Astrocyte (in vitro differentiated cells and primary cell): ENCODE results near the gene MEIOC. TPM values are rescaled to one million over a fixed set of nuclear protein-coding genes. Genes with fewer than 3 reads are reported as not detected.
"Not testable (repeated sequence)": the region's sequence is repeated elsewhere in the genome, so short reads cannot be mapped to it uniquely, and the experiment has no call there.

Experiments
- DNase-seq: peaks from one replicate; pipeline ENCODE4 v3.0.0-alpha.2; 2010; ENCODE audit warnings: low read depth
- FAIRE-seq: peaks from 2 replicates; lab custom pipeline; 2011; peaks lifted over from hg19 to GRCh38; lab: Jason Lieb, UNC
- H2AFZ ChIP-seq: 2 replicates; pipeline ENCODE4 v1.6.0; 2012; ENCODE audit warnings: low read depth, low read length, inconsistent platforms
- H3K27ac ChIP-seq: 2 replicates; pipeline ENCODE4 v1.5.1; 2011; ENCODE audit warnings: low read depth, low read length, inconsistent platforms
- H3K27me3 ChIP-seq: 2 replicates; pipeline ENCODE4 v1.6.0; 2011; ENCODE audit warnings: low read length, inconsistent platforms; ENCODE audit not compliant: insufficient read depth
- H3K36me3 ChIP-seq: 2 replicates; pipeline ENCODE4 v1.5.1; 2011; ENCODE audit warnings: low read length, inconsistent platforms; ENCODE audit not compliant: insufficient read depth
- H3K4me1 ChIP-seq: 2 replicates; pipeline ENCODE4 v1.5.1; 2011; ENCODE audit warnings: low read length, inconsistent platforms; ENCODE audit not compliant: insufficient read depth
- H3K4me2 ChIP-seq: 2 replicates; pipeline ENCODE4 v1.6.0; 2012; ENCODE audit warnings: low read length, inconsistent platforms
- H3K4me3 ChIP-seq: 2 replicates; pipeline ENCODE4 v1.5.1; 2011; ENCODE audit warnings: low read depth, mild to moderate bottlenecking, low read length, inconsistent platforms; ENCODE audit not compliant: insufficient read depth
- H3K79me2 ChIP-seq: 2 replicates; pipeline ENCODE4 v1.6.0; 2012; ENCODE audit warnings: mild to moderate bottlenecking, low read length, inconsistent platforms; ENCODE audit not compliant: insufficient read depth
- H3K9ac ChIP-seq: 2 replicates; pipeline ENCODE4 v1.6.0; 2012; ENCODE audit warnings: mild to moderate bottlenecking, low read length, inconsistent platforms
- H3K9me3 ChIP-seq: 2 replicates; pipeline ENCODE4 v1.5.1; 2012; ENCODE audit warnings: low read depth, mild to moderate bottlenecking, low read length, inconsistent platforms; ENCODE audit not compliant: insufficient read depth
- H4K20me1 ChIP-seq: 2 replicates; pipeline ENCODE4 v1.6.0; 2012; ENCODE audit warnings: low read length, inconsistent platforms; ENCODE audit not compliant: insufficient read depth
- H3K27ac Mint-ChIP-seq: one replicate; pipeline ENCODE4 v1.8.0; 2021; ENCODE audit warnings: mild to moderate bottlenecking, mixed read lengths; ENCODE audit not compliant: unreplicated experiment
- H3K27me3 Mint-ChIP-seq: one replicate; pipeline ENCODE4 v1.8.0; 2021; ENCODE audit warnings: low read depth, mixed read lengths; ENCODE audit not compliant: unreplicated experiment
- H3K36me3 Mint-ChIP-seq: one replicate; pipeline ENCODE4 v1.8.0; 2021; ENCODE audit warnings: low read depth, mixed read lengths; ENCODE audit not compliant: unreplicated experiment
- H3K4me1 Mint-ChIP-seq: one replicate; pipeline ENCODE4 v1.8.0; 2021; ENCODE audit warnings: low read depth, mixed read lengths; ENCODE audit not compliant: unreplicated experiment
- H3K4me3 Mint-ChIP-seq: one replicate; pipeline ENCODE4 v1.8.0; 2021; ENCODE audit warnings: mild to moderate bottlenecking, moderate library complexity, mixed read lengths; ENCODE audit not compliant: unreplicated experiment
- H3K9me3 Mint-ChIP-seq: one replicate; pipeline ENCODE4 v1.8.0; 2021; ENCODE audit warnings: mild to moderate bottlenecking, mixed read lengths; ENCODE audit not compliant: unreplicated experiment
- EZH2 ChIP-seq: IDR thresholded peaks from 2 replicates; pipeline ENCODE4 v1.6.1; 2012; ENCODE audit warnings: mild to moderate bottlenecking, low read length, inconsistent platforms; ENCODE audit not compliant: insufficient read depth
- total RNA-seq: library from RNA; stranded (reverse); gene quantifications from 2 replicates; pipeline ENCODE4 v1.2.1, GENCODE V29; 2021
- TF ChIP-seq, protein P1 (sequence below): IDR thresholded peaks from 2 replicates; pipeline ENCODE4 v1.5.1; 2011; ENCODE audit warnings: low read depth, mild to moderate bottlenecking, inconsistent platforms, low read length, moderate library complexity; ENCODE audit not compliant: insufficient read depth

MEIOC gene
- total RNA-seq, 1 donor from 2014 or later: 0.45 TPM

DNA sequence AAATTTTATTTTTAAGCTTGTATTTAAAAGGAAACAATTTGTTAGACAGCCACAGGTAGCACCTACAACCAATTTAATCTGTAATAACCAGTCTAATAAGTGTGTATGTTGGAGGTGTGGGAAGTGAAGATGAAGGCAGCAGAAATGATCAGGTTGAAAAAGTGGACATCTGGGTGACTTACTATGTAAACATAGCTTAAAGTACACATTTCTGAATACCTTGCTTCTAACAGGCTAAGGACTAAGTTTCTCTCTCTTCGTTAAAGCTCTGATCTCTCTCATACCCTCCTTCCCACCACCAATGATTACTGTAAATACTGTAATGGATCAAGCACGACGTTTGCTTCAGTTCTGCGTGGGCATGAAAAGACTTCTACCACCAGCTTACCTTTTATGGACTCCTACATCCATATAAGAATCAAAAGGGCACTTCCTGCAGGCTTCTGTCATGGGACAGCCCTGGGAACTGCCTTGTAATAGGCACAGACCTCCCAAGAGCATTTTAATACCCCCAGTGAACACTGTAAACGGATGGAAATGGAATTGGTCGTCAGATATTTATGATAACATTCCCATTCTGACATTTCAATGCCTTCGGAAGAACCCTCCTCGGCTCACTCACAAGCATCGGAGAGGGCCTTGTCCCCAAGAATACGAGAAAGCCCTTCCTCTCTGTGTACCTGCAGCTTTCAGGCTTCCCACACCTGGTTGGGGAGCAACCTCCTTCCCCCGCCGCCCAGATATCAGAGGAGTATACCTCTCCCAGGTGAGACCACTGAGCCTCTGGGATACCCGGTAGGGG lies 32.6 kb downstream of the MEIOC start:
- H3K9me3 Mint-ChIP-seq: no peaks in the 10 kb centered on the region

DNA sequence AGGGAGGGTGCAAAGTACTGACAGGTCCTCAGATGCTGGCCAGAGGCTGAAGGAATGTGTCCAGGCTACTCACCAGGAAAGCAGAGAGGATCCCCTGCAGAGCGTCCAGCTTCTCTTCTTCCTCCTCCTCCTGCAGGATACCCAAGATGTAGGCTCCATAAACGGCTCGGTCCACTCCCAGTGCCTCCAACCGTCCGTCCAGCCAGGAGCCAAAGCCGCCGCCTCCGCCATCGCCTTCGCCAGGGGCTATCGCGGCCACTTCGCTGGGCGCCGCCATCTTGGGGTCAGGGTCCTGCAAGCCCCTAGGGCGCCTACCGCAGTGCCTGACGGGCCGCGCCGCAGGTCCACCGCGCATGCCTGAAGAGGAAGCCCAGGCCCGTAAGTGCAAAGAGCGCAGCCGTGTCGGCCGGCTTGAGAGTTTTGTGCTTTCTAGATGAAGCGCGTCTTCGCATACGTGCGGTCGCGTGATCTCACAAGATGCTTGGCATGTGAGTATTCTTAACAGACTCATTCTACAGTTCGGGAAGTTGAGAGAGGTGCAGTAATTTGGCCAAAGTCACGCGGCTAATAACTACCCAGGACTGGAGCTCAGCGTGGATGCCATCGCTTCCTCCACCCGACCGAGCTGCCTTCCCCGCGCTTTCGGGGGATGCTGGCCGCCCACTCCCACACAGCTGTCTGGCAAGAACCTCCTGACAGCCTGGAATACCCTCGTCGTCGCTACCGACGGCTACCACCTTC lies 33.4 kb downstream of the MEIOC start, which contains the start of gene CCDC43:
TSS of gene CCDC43 (minus strand) at position 300 of the 741 bp plus-strand sequence. CDS start at position 277, 23 bp downstream.
- Histone ChIP-seq H3K79me2 (peaks cover 50% of the 10 kb centered on the region), H3K36me3 (no peaks in the 10 kb centered on the region), H2AFZ (peak within 1 kb of the TSS; percentile 99), H3K27ac (peak within 1 kb of the TSS; percentile 88), H4K20me1 (no peaks in the 10 kb centered on the region), H3K4me1 (peaks cover 13% of the 10 kb centered on the region), H3K4me3 (peak within 1 kb of the TSS; percentile 87), H3K9ac (peak within 1 kb of the TSS; percentile 88), H3K27me3 (no peaks in the 10 kb centered on the region), H3K4me2 (peak within 1 kb of the TSS; percentile 99), H3K9me3 (no peaks in the 10 kb centered on the region)
- no peaks in the 10 kb centered on the region for H3K27me3 Mint-ChIP-seq
- H3K4me3 Mint-ChIP-seq: peak within 1 kb of the TSS; percentile 98
- peak; percentile 87 for DNase-seq
- peak within 1 kb of the TSS; percentile 87 for H3K27ac Mint-ChIP-seq
- H3K4me1 Mint-ChIP-seq: peaks cover 6% of the 10 kb centered on the region
- TF ChIP-seq, protein P1, sequence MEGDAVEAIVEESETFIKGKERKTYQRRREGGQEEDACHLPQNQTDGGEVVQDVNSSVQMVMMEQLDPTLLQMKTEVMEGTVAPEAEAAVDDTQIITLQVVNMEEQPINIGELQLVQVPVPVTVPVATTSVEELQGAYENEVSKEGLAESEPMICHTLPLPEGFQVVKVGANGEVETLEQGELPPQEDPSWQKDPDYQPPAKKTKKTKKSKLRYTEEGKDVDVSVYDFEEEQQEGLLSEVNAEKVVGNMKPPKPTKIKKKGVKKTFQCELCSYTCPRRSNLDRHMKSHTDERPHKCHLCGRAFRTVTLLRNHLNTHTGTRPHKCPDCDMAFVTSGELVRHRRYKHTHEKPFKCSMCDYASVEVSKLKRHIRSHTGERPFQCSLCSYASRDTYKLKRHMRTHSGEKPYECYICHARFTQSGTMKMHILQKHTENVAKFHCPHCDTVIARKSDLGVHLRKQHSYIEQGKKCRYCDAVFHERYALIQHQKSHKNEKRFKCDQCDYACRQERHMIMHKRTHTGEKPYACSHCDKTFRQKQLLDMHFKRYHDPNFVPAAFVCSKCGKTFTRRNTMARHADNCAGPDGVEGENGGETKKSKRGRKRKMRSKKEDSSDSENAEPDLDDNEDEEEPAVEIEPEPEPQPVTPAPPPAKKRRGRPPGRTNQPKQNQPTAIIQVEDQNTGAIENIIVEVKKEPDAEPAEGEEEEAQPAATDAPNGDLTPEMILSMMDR: no peak
- no peak for TF ChIP-seq EZH2
- H3K9me3 Mint-ChIP-seq: no peaks in the 10 kb centered on the region
- FAIRE-seq: no peak
- no peaks in the 10 kb centered on the region for H3K36me3 Mint-ChIP-seq

More for the DNA sequence above, 32.6 kb downstream of the MEIOC start:
- H3K27me3 Mint-ChIP-seq: no peaks in the 10 kb centered on the region
- H4K20me1 ChIP-seq: no peaks in the 10 kb centered on the region
- H3K79me2 ChIP-seq: peaks cover 50% of the 10 kb centered on the region
- H3K27ac Mint-ChIP-seq: peak overlapping the region; percentile 87
- peaks cover 13% of the 10 kb centered on the region for H3K4me1 ChIP-seq
- H3K36me3 ChIP-seq: peaks cover under 1% of the 10 kb centered on the region
- peak overlapping the region; percentile 98 for H3K4me3 Mint-ChIP-seq
- no peaks in the 10 kb centered on the region for H3K9me3 ChIP-seq
- no peak for TF ChIP-seq EZH2
- FAIRE-seq: no peak
- peaks cover 6% of the 10 kb centered on the region for H3K4me1 Mint-ChIP-seq
- no peaks in the 10 kb centered on the region for H3K27me3 ChIP-seq
- H3K36me3 Mint-ChIP-seq: no peaks in the 10 kb centered on the region
- peak overlapping the region; percentile 88 for H3K9ac ChIP-seq
- H3K4me2 ChIP-seq: peak overlapping the region; percentile 99
- peak overlapping the region; percentile 87 for H3K4me3 ChIP-seq
- H2AFZ ChIP-seq: peak overlapping the region; percentile 99
- no peak for DNase-seq
- peak overlapping the region; percentile 88 for H3K27ac ChIP-seq

DNA sequence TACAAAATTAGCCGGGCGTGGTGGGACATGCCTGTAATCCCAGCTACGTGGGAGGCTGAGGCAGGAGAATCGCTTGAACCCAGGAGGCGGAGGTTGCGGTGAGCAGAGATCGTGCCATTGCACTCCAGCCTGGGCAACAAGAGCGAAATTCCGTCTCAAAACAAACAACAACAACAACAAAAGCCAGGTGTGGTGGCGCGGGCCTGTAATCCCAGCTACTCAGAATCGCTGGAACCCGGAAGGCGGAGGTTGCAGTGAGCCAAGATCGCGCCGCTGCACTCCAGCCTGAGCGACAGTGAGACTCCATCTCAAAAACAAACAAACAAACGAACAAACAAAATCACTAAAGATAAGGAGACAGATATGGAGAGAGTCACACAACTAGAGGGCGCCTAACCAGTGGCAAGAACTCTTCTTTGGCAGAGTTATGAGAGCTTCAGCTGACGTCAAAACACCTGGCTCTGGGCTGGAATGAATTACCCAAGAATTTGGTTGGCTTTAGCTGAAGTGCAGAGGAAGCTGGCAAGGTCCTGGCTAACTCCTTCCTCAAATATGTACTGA lies 34.6 kb downstream of the MEIOC start:
- H3K9ac ChIP-seq, H3K4me2 ChIP-seq, H3K36me3 ChIP-seq, H3K36me3 Mint-ChIP-seq, H3K27ac Mint-ChIP-seq, H3K9me3 Mint-ChIP-seq, H3K4me3 ChIP-seq, H3K27me3 Mint-ChIP-seq, H4K20me1 ChIP-seq, DNase-seq, H2AFZ ChIP-seq, H3K9me3 ChIP-seq, H3K27ac ChIP-seq, H3K4me1 Mint-ChIP-seq, H3K27me3 ChIP-seq, FAIRE-seq: not testable (repeated sequence)
- H3K4me3 Mint-ChIP-seq: peak overlapping the region; percentile 98
- Histone ChIP-seq H3K79me2 (peaks cover 40% of the 10 kb centered on the region), H3K4me1 (peaks cover 13% of the 10 kb centered on the region)
